ENCODE measurements around the gene DLGAP4. TPM values are rescaled to one million over a fixed set of nuclear protein-coding genes. Genes with fewer than 3 reads are reported as not detected.

The DLGAP4 gene
- total and polyA plus RNA-seq, 2 of the 8 experiments (the other 6 are each of a cell fraction or from before 2014, with no cell fraction given), result 41.2 to 57.2 TPM

GRCh38 chr20:36519944-36520343 is 213.8 kb downstream of the DLGAP4 start:
- H3K27me3 ChIP-seq (replicated peaks in 1 of 4; ENCODE audit: control insufficient read depth in 3 of 4, extremely low read depth in 1 of 4, insufficient read depth in 3 of 4, low read length in 3 of 4), result no peaks in the 10 kb centered on the region
- no peak overlapping the region for H3K18ac ChIP-seq (ENCODE audit: extremely low read depth, low read length)
- H2BK120ac ChIP-seq (replicated peaks; ENCODE audit: low read depth, low read length), result no peak overlapping the region
- no peaks in the 10 kb centered on the region for H3K79me1 ChIP-seq (ENCODE audit: low read depth, low read length)
- no peak overlapping the region for H3K56ac ChIP-seq (replicated peaks; ENCODE audit: insufficient read length, low read depth, low read length)
- no peak overlapping the region for H3K4ac ChIP-seq (replicated peaks; ENCODE audit: insufficient read length, low read depth, low read length)
- H3K14ac ChIP-seq (ENCODE audit: insufficient read length), result no peak overlapping the region
- no peak overlapping the region for H3K27ac ChIP-seq (ENCODE audit: low read depth, low read length)
- H2AK5ac ChIP-seq (ENCODE audit: low read depth, low read length), result no peak overlapping the region
- DNase-seq (ENCODE audit: low read depth in 1 of 2, low spot score in 2 of 2) (no peak), FAIRE-seq (no peak)
- H4K8ac ChIP-seq (ENCODE audit: extremely low read depth, insufficient read depth, low read length), result no peak overlapping the region
- H3K23me2 ChIP-seq (ENCODE audit: low read depth, low read length), result no peaks in the 10 kb centered on the region
- no peak overlapping the region for H2BK12ac ChIP-seq (ENCODE audit: low read depth, low read length)
- ChIA-PET CTCF (ENCODE audit: partially characterized antibody) (no interaction called here), POLR2A (ENCODE audit: partially characterized antibody) (no interaction called here)
- H4K5ac ChIP-seq (ENCODE audit: insufficient read length, low read depth, low read length), result no peak overlapping the region
- H2BK20ac ChIP-seq (ENCODE audit: low read length), result no peak overlapping the region
- no peak overlapping the region for H3K9ac ChIP-seq (replicated peaks in 1 of 4; ENCODE audit: extremely low read depth in 1 of 4, low read depth in 3 of 4, low read length in 3 of 4)
- H4K91ac ChIP-seq (replicated peaks; ENCODE audit: insufficient read length, low read length), result no peak overlapping the region
- H4K20me1 ChIP-seq (replicated peaks in 1 of 2; ENCODE audit: control insufficient read depth in 1 of 2, insufficient read depth in 2 of 2, low read length in 2 of 2), result peaks cover 0 to 8% of the 10 kb centered on the region in 2 experiments
- peaks cover 2 to 15% (median 5%) of the 10 kb centered on the region in 4 experiments; a peak in 5 of 8 replicates for H3K36me3 ChIP-seq (ENCODE audit: control insufficient read depth in 2 of 4, insufficient read depth in 4 of 4, low read length in 3 of 4)
- H3K4me2 ChIP-seq (ENCODE audit: insufficient read depth in 1 of 2, low read depth in 2 of 2, low read length in 2 of 2), result no peak overlapping the region
- no peaks in the 10 kb centered on the region for H3K79me2 ChIP-seq (ENCODE audit: control insufficient read depth in 1 of 2, insufficient read depth in 2 of 2, low read length in 2 of 2)
- H2AFZ ChIP-seq (ENCODE audit: low read length), result no peak overlapping the region
- no peak overlapping the region for H2BK15ac ChIP-seq (ENCODE audit: low read length)
- H3K4me1 ChIP-seq (replicated peaks in 1 of 4; ENCODE audit: control insufficient read depth in 3 of 4, insufficient read depth in 4 of 4, low read length in 3 of 4), result no peaks in the 10 kb centered on the region
- H2BK5ac ChIP-seq (ENCODE audit: low read depth, low read length), result no peak overlapping the region
- no peaks in the 10 kb centered on the region for H3K9me3 ChIP-seq (ENCODE audit: insufficient read depth in 2 of 2, low read depth in 1 of 2, low read length in 1 of 2)
- no peak overlapping the region for H3K23ac ChIP-seq (ENCODE audit: insufficient read length)
- 87% methylated on average over 2 of the region's 2 CpGs; no CpG with 5 or more reads in 1 of the 2 experiments for WGBS, 2 experiments (ENCODE audit: extremely low coverage in 1 of 2, insufficient coverage in 1 of 2, insufficient read length in 1 of 2, insufficient replicate concordance in 2 of 2, low coverage in 1 of 2, low lambda C conversion rate in 2 of 2, missing lambda C conversion rate in 1 of 2)
- H3K4me3 ChIP-seq (ENCODE audit: extremely low read depth in 1 of 4, insufficient read depth in 2 of 4, low read depth in 3 of 4, low read length in 4 of 4), result no peak overlapping the region
- TF ChIP-seq JUND (IDR thresholded peaks at IDR 0.05; ENCODE audit: low read length) (no peak), USF2 (IDR thresholded peaks at IDR 0.05; ENCODE audit: low read length) (no peak), PHF8 (conservative IDR thresholded peaks at IDR 0.05; ENCODE audit: low read depth, low read length) (no peak), EP300 (IDR thresholded peaks at IDR 0.05; ENCODE audit: borderline replicate concordance in 1 of 2, low read depth in 2 of 2, low read length in 2 of 2) (no peak), POLR2AphosphoS5 (IDR thresholded peaks at IDR 0.05; ENCODE audit: low read depth, low read length) (no peak), POLR2A (IDR thresholded peaks at IDR 0.05; ENCODE audit: control extremely low read depth in 1 of 2, low read depth in 2 of 2, low read length in 2 of 2) (no peak), E2F6 (IDR thresholded peaks at IDR 0.05) (no peak), TBP (IDR thresholded peaks at IDR 0.05; ENCODE audit: low read depth, low read length) (no peak), TEAD4 (IDR thresholded peaks at IDR 0.05; ENCODE audit: low read depth, low read length) (no peak), CREB1 (IDR thresholded peaks at IDR 0.05) (no peak), NANOG (IDR thresholded peaks at IDR 0.05; ENCODE audit: insufficient read depth, low read depth, low read length, poor library complexity, severe bottlenecking) (no peak), YY1 (IDR thresholded peaks at IDR 0.05; ENCODE audit: low read depth, low read length) (no peak), MAX (IDR thresholded peaks at IDR 0.05) (no peak), CHD2 (IDR thresholded peaks at IDR 0.05; ENCODE audit: low read length) (no peak)

Measured in H1 (cell line).